T-cell (primary cell): Measurements from ENCODE around the gene SPATA19. TPM values are rescaled to one million over a fixed set of nuclear protein-coding genes. Genes with fewer than 3 reads are reported as not detected.

ENCODE experiments used
- ATAC-seq, 4 experiments: fragments of 200-7000 bp in 3 of 4; fragments of 150-1000 bp in 1 of 4; cut with Tn5 transposase; replicated peaks in 1 of 4; 1 replicate in 3 of 4; 2 replicates in 1 of 4; pipeline ENCODE4 v1.10.0; 2021; ENCODE audit warnings: moderate library complexity in 3 of 4, mild to moderate bottlenecking in 2 of 4, moderate number of reproducible peaks in 1 of 4
- CTCF ChIA-PET, 2 donors: fragments of 300-600 bp; sonication (Branson Sonifier 250); formaldehyde crosslinking; loops; one replicate each; lab custom pipeline; 2022; ENCODE audit warnings: antibody characterized with exemption in 2 of 2; lab: Charles Lee
- POLR2A ChIA-PET, 2 donors: fragments of 300-600 bp; sonication (Branson Sonifier 250); formaldehyde crosslinking; loops; one replicate each; lab custom pipeline; 2022; ENCODE audit warnings: antibody characterized with exemption in 2 of 2; lab: Charles Lee
- DNase-seq, 35 experiments: peaks; one replicate each; pipeline versions ENCODE4 v3.0.0 to v3.0.0-alpha.2; 2013 to 2023
- H3K27ac ChIP-seq: one replicate; pipeline ENCODE4 v1.5.1; 2013; ENCODE audit warnings: low read length
- H3K27me3 ChIP-seq, 2 experiments: replicated peaks in 1 of 2; 1 replicate in 1 of 2; 2 replicates in 1 of 2; pipeline versions ENCODE4 v1.6.1 to v1.7.0; 2013; ENCODE audit warnings: low read length in 1 of 2, mixed read lengths in 1 of 2; ENCODE audit not compliant: control insufficient read depth in 2 of 2, insufficient read depth in 2 of 2; ENCODE audit errors: extremely low read depth in 1 of 2
- H3K36me3 ChIP-seq, 2 donors: 1 replicate in 1 of 2; 2 replicates in 1 of 2; pipeline versions ENCODE4 v1.6.1 to v1.7.0; 2013; ENCODE audit warnings: low read length in 1 of 2; ENCODE audit not compliant: control insufficient read depth in 2 of 2, insufficient read depth in 1 of 2; ENCODE audit errors: extremely low read depth in 1 of 2
- H3K4me1 ChIP-seq, 2 experiments: 1 replicate in 1 of 2; 2 replicates in 1 of 2; pipeline versions ENCODE4 v1.6.1 to v1.7.0; 2013; ENCODE audit warnings: low read length in 2 of 2, mixed read lengths in 1 of 2; ENCODE audit not compliant: insufficient read depth in 2 of 2, control insufficient read depth in 1 of 2; ENCODE audit errors: extremely low read depth in 1 of 2
- H3K4me3 ChIP-seq, 2 donors: 1 replicate in 1 of 2; 2 replicates in 1 of 2; pipeline versions ENCODE4 v1.5.1 to v1.7.0; 2013; ENCODE audit warnings: mild to moderate bottlenecking in 2 of 2, low read length in 1 of 2, moderate library complexity in 1 of 2; ENCODE audit not compliant: control insufficient read depth in 1 of 2; ENCODE audit errors: extremely low read depth in 1 of 2
- H3K9me3 ChIP-seq: 2 replicates; pipeline ENCODE4 v1.7.0; 2013
- H3K27ac Mint-ChIP-seq, 2 donors: one replicate each; pipeline ENCODE4 v1.8.0; 2020 to 2021; ENCODE audit warnings: mild to moderate bottlenecking in 2 of 2, mixed read lengths in 2 of 2
- H3K27me3 Mint-ChIP-seq, 2 donors: one replicate each; pipeline ENCODE4 v1.8.0; 2021 to 2022; ENCODE audit warnings: mixed read lengths in 2 of 2
- H3K36me3 Mint-ChIP-seq: one replicate; pipeline ENCODE4 v1.8.0; 2021; ENCODE audit warnings: mixed read lengths
- H3K4me1 Mint-ChIP-seq, 3 donors: one replicate each; pipeline ENCODE4 v1.8.0; 2020 to 2022; ENCODE audit warnings: mixed read lengths in 3 of 3, mild to moderate bottlenecking in 1 of 3
- H3K4me3 Mint-ChIP-seq, 3 donors: one replicate each; pipeline ENCODE4 v1.8.0; 2020 to 2022; ENCODE audit warnings: mild to moderate bottlenecking in 3 of 3, mixed read lengths in 3 of 3, moderate library complexity in 3 of 3
- H3K9me3 Mint-ChIP-seq, 3 donors: one replicate each; pipeline ENCODE4 v1.8.0; 2020 to 2022; ENCODE audit warnings: mixed read lengths in 3 of 3
- WGBS: methylation state at CpG from one replicate; pipeline ENCODE4 v1.1.5; 2013; ENCODE audit warnings: missing lambda C conversion rate; ENCODE audit not compliant: insufficient coverage; 5-methylcytosine and 5-hydroxymethylcytosine counted together
- total RNA-seq, 35 experiments: library from RNA in 6 of 35; stranded (reverse) in 6 of 35; fragments of 120-200 nt in 1 of 35; gene quantifications; one replicate each; pipeline versions ENCODE4 v1.2.1 to v1.2.4 and lab custom pipeline; 2013 to 2026

SPATA19 gene
- total RNA-seq, 5 donors from 2014 or later (not counting 1 experiment from before 2014, with no cell fraction given): not detected

- Mint-ChIP-seq H3K27ac (no peak overlapping the region), H3K9me3 (peaks cover 0 to 5% (median 2%) of the 10 kb centered on the region in 3 donors), H3K4me1 (peaks cover 9 to 11% (median 10%) of the 10 kb centered on the region in 3 donors), H3K27me3 (peaks cover 24 to 25% of the 10 kb centered on the region in 2 donors), H3K36me3 (no peaks in the 10 kb centered on the region), H3K4me3 (no peak overlapping the region)
- Histone ChIP-seq H3K27me3 (peaks cover 0 to 24% of the 10 kb centered on the region in 2 experiments), H3K9me3 (no peaks in the 10 kb centered on the region), H3K36me3 (no peaks in the 10 kb centered on the region), H3K4me1 (peaks cover 0 to 5% of the 10 kb centered on the region in 2 experiments), H3K27ac (no peak overlapping the region), H3K4me3 (no peak overlapping the region)
- no peak for ATAC-seq
- ChIA-PET POLR2A (no interaction called here), CTCF (no interaction called here)
- DNase-seq: no peak
- 84% methylated on average over 16 of the region's 17 CpGs for WGBS
Measured at GRCh38 chr11:133833898-133834681, 11.2 kb downstream of the SPATA19 start.

- H3K36me3 Mint-ChIP-seq: no peaks in the 10 kb centered on the region
- H3K4me1 Mint-ChIP-seq: peaks cover 9 to 11% (median 10%) of the 10 kb centered on the region in 3 donors
- H3K27ac Mint-ChIP-seq: no peak overlapping the region
- WGBS: 93% methylated on average over 68 of the region's 86 CpGs
- Histone ChIP-seq H3K4me3 (no peak overlapping the region), H3K36me3 (no peaks in the 10 kb centered on the region), H3K27ac (no peak overlapping the region), H3K27me3 (peaks cover 0 to 24% of the 10 kb centered on the region in 2 experiments), H3K9me3 (no peaks in the 10 kb centered on the region), H3K4me1 (peaks cover 0 to 5% of the 10 kb centered on the region in 2 experiments)
- H3K9me3 Mint-ChIP-seq: peaks cover 0 to 5% (median 2%) of the 10 kb centered on the region in 3 donors
- DNase-seq (no peak), ATAC-seq (no peak)
- no peak overlapping the region for H3K4me3 Mint-ChIP-seq
- POLR2A ChIA-PET: no interaction called here
- H3K27me3 Mint-ChIP-seq: peaks cover 24 to 32% of the 10 kb centered on the region in 2 donors
- CTCF ChIA-PET: no interaction called here
Measured at GRCh38 chr11:133832991-133833897, 12.1 kb downstream of the SPATA19 start.

- CTCF ChIA-PET: no interaction called here
- no peak overlapping the region for H3K4me3 ChIP-seq
Measured at GRCh38 chr11:133832096-133832990, 13.0 kb downstream of the SPATA19 start.

GRCh38 chr11:133830931-133831907, 14.1 kb downstream of the SPATA19 start:
- Histone ChIP-seq H3K36me3 (no peaks in the 10 kb centered on the region), H3K4me3 (no peak overlapping the region), H3K27me3 (peaks cover 0 to 23% of the 10 kb centered on the region in 2 experiments), H3K27ac (no peak overlapping the region), H3K9me3 (no peaks in the 10 kb centered on the region), H3K4me1 (peaks cover 0 to 5% of the 10 kb centered on the region in 2 experiments)
- CTCF ChIA-PET: no interaction called here
- DNase-seq: no peak
- H3K9me3 Mint-ChIP-seq: no peaks in the 10 kb centered on the region
- peaks cover 22 to 29% of the 10 kb centered on the region in 2 donors for H3K27me3 Mint-ChIP-seq
- H3K27ac Mint-ChIP-seq: no peak overlapping the region
- WGBS: 74% methylated on average over 3 of the region's 8 CpGs
- H3K4me3 Mint-ChIP-seq: no peak overlapping the region
- no peak for ATAC-seq
- H3K4me1 Mint-ChIP-seq: peaks cover 9 to 11% (median 10%) of the 10 kb centered on the region in 3 donors
- POLR2A ChIA-PET: no interaction called here
- no peaks in the 10 kb centered on the region for H3K36me3 Mint-ChIP-seq

More at GRCh38 chr11:133832096-133832990, 13.0 kb downstream of the SPATA19 start:
- H3K4me1 Mint-ChIP-seq: peaks cover 9 to 11% (median 10%) of the 10 kb centered on the region in 3 donors
- POLR2A ChIA-PET: no interaction called here
- peaks cover 27 to 34% of the 10 kb centered on the region in 2 donors for H3K27me3 Mint-ChIP-seq
- Histone ChIP-seq H3K27me3 (peaks cover 0 to 24% of the 10 kb centered on the region in 2 experiments), H3K27ac (no peak overlapping the region), H3K4me1 (peaks cover 0 to 5% of the 10 kb centered on the region in 2 experiments), H3K36me3 (no peaks in the 10 kb centered on the region), H3K9me3 (no peaks in the 10 kb centered on the region)
- no peaks in the 10 kb centered on the region for H3K9me3 Mint-ChIP-seq
- no peak for ATAC-seq
- no peak for DNase-seq
- H3K4me3 Mint-ChIP-seq: peak overlapping the region in 1 of 3 donors; percentile 9
- no peaks in the 10 kb centered on the region for H3K36me3 Mint-ChIP-seq
- no peak overlapping the region for H3K27ac Mint-ChIP-seq
- WGBS: 91% methylated on average over 39 of the region's 53 CpGs

GRCh38 chr11:133829566-133829965, 15.7 kb downstream of the SPATA19 start:
- no peaks in the 10 kb centered on the region for H3K9me3 ChIP-seq
- H3K4me1 ChIP-seq: no peaks in the 10 kb centered on the region
- no peak overlapping the region for H3K4me3 ChIP-seq
- no peak for ATAC-seq
- Mint-ChIP-seq H3K9me3 (no peaks in the 10 kb centered on the region), H3K36me3 (no peaks in the 10 kb centered on the region), H3K27me3 (peaks cover 14 to 17% of the 10 kb centered on the region in 2 donors), H3K27ac (no peak overlapping the region), H3K4me3 (no peak overlapping the region), H3K4me1 (peaks cover 0 to 4% (median 2%) of the 10 kb centered on the region in 3 donors)
- H3K27ac ChIP-seq: no peak overlapping the region
- 25% methylated on average over 1 of the region's 2 CpGs for WGBS
- ChIA-PET CTCF (no interaction called here), POLR2A (no interaction called here)
- peaks cover 0 to 14% of the 10 kb centered on the region in 2 experiments for H3K27me3 ChIP-seq
- no peak for DNase-seq
- H3K36me3 ChIP-seq: no peaks in the 10 kb centered on the region
